Putamen (tissue), 1 donor: ENCODE results near the gene MYLK.
A peak's percentile ranks its signal among the peaks of the same experiment; 100 is the strongest.
"Not testable (repeated sequence)": the region's sequence is repeated elsewhere in the genome, so short reads cannot be mapped to it uniquely, and the experiment has no call there.

Experiments
- DNase-seq: peaks from one replicate; pipeline ENCODE4 v3.0.0-alpha.2; 2016; ENCODE audit warnings: low spot score

MYLK gene

DNA sequence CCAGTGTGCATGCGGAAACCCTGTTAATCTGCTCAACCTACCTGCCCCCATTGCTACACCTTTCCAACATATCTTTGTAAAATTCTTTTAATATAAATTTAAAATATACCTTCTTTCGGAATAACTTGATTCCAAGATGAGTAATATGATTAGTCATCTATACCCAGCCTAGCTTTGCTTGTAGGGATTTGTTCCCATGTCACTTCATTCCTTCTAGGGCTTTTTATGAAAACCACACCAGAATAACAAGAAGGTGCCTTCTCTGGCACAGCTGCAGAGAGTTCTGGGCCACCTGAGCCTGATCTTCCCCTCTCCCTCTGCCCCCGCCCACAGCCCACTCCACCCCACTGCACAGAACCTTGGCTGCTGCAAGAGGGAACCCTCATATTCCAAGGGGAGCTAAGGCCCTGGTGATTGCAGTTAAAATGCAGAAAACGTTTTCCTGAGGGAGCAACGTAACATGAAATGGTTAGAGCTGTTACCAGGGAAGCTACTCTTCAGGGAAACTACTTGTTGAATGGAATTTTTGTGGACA lies 260.7 kb downstream of the MYLK start:
- peak; percentile 61 for DNase-seq

DNA sequence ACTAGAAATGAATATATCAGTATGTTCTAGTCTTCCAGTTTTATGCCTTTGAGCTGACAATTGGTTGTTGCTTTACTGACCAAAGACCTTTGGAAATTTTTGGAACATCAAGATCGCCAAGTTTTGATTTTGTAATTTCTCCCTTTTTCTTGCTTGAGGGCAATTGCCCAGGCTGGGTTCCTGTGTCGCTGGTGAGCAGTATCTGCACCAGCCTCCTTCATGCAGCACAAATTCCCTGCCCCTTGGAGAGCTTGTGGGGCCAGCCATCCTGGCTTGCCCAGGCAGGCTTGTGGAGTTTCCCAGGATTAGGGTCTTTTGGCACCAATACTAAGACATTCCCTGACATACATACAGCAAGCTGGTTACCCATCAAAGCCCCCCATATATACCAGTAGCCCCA lies 261.4 kb downstream of the MYLK start:
- DNase-seq = no peak

DNA sequence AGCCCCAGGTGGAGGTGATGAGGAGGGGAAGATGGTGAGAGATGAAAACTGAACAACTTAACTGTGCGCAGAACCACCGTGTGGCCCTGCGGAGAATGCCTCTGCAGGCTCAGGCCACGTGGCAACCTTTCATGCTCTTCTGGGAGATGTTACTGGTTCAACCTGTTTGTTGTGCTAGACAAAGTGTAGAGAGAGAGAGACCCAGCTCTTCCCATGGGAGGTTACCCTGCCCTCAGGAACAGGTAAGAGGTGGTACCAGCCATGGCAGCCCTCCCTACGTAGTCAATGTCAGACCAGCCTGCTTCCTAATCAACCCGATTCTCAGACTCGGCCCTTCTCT lies 262.3 kb downstream of the MYLK start:
- DNase-seq = no peak

DNA sequence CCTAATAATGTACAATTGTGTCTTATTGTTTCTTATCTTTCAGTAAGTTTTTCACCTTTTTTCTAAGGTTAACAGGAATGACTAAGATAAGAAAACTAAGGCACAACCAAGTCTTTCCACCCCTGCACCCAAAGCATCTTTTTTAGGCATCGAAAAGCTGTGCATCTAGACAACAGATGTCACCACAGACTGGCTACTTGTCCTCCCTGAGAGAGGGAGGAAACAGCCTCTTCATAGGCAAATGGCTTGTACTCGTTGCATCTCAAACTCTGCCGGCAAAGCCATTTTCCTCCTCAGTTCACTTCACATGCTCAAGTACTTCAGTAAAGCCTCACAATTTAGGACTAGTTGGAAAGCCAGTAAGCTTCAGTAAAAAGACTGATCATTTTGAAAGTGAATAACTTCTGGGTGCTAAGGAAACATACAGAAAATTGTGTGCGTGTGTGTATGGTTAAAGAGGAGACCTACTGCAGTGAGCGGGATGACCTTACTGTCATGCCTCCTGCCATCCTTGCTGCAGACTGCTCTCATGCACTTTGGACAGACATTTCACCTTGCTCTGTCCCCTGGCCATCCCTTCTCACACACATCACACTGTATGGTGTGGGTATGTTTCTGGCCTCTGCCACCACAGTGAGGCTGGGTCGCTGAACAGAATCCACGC lies 262.8 kb downstream of the MYLK start:
- no peak for DNase-seq

DNA sequence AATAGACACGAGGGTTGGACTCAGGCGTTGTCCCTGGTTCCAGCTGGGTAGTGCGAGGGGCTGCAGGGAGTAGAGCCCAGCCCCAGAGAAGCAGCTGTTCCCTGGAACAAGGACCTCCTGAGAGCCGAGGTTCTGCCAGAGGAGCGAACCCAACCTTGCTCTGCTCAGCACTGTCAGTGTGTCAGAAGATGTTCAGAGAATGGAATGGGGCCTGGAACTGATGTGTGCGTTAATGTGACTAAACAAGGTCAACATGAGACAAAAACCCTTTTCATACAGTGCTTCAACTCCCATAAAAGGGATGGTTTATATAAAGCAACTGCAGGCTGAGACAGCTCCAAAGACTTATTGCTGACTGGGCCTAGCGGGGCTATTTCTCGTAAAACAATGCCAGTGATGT lies 263.8 kb downstream of the MYLK start:
- DNase-seq = peak; percentile 73

DNA sequence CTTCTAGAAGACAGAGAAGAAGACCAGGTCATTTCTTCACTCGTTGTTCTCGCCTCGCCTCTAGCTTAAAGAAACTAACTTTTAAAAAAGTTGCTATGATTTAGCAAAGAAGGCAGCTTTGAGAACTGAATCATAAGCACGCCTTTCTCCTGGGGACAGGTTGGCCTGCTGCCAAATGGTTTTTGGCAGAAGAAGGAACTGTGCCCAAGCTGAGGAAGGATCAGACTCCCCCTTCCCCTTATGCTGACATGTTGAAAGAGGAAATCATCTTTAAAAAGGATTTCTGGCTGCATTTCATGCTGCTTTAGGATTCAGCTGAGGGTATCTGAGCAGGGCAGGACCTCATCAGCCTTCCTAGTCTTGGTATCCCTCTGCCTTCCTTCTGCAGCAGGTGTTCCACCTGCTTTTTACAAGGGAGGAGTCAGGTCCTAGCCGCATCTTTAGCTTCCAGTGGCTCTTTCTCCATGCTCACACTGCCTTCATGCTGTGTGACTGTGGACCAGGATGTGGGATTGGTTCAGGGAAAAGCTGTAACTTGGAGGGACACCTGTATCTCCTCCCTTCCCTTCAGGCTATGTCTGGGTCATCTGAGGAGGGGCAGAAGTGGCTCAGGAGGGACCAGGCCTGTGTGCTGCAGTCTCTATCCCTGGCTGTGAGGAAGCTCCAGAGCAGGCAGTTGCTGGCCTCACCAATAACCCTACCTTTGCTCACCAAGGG lies 265.2 kb downstream of the MYLK start:
- peak; percentile 69 for DNase-seq

DNA sequence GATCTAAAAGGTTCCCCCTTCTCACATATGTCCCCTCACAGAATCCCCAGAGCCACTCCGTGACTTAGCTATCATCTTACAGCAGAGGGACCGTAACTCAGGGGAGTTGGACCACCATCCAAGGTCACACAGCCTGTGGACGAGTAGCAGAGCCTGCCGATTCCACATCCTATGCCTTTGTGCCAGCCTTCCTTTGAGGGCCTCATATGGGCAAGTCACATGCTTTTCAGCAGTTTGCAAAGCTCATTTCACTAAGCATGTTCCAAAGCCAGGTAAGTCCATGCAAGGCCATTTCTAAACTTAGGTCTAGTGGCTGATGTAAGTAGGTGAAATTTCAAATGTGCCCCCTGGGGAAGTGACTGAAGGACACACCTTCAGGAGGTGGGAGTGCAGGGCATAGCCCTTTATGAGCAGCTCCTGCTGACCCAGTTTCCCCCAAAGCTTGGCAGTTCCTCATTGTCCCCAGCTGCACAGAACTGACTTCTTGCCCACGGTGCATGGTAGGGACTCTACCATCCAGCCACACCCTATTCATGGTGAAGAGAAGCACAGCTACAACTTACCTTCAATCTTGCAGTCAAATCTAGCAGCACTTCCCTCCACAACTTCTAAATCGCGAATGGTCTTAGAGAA lies 265.9 kb downstream of the MYLK start:
- DNase-seq = no peak

DNA sequence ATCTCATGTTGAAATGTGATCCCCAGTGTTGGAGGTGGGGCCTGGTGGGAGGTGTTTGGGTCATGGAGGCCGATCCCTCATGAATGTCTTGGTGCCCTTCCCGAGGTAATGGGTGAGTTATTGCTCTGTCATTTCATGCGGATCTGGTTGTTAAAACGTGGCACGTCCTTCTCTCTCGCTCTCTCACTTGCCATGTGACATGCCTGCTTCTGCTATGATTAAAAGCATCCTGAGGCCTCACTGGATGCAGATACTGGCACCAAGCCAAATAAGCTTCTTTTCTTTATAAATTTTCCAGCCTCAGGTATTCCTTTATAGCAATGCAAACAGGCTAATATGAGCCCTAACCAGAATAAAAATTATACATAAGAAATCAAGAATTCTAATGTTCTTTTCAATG lies 267.5 kb downstream of the MYLK start:
- no peak for DNase-seq

DNA sequence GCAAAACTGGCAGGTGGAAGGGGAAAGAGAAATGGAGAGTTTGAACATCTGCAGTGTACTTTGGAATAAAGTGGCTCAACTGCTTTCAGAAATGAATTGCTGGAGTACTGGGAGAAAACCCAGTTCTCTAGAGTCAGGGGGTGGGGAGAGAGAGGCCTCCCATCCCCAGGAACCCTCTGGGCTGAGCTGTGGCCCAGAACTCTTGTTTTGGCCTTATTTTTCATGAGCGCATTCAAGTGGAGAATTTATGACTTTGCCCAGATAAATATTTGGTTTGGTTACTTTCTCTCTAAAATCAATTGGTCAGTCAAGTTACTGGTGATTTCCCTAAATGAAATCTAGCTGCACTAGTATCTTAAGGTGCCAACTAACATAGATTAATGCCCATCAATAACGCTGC lies 270.6 kb downstream of the MYLK start:
- no peak for DNase-seq

DNA sequence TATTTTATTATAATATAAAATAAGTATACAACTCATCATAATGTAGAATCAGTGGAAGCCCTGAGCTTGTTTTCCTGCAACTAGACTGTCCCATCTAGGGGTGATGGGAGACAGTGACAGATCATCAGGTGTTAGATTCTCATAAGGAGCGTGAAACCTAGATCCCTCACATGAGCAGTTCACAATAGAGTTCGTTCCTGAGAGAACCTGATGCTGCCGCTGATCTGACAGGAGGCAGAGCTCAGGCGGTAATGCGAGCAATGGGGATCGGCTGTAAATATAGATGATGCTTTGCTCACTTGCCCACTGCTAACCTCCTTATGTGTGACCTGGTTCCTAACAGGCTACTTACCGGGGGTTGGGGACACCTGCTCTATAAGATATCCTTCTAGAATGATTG lies 272.5 kb downstream of the MYLK start:
- not testable (repeated sequence) for DNase-seq

DNA sequence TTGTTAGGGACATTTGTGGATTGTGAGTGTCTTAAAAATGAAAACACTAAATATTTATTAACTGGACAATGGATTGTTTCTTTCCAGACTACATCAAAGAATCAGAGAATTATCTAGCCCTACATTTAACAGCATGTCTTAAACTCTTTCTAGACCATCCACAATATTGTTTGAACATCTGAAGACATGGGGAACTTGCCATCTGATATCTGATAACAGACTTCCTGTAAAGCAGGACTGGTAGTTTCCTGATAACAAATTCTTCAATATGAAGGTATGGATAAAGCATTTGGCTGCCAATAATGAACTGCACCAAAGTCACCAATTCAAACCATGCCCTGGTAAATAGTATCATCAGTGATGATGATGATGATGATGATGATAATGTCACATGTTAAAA lies 273.1 kb downstream of the MYLK start:
- DNase-seq = no peak

DNA sequence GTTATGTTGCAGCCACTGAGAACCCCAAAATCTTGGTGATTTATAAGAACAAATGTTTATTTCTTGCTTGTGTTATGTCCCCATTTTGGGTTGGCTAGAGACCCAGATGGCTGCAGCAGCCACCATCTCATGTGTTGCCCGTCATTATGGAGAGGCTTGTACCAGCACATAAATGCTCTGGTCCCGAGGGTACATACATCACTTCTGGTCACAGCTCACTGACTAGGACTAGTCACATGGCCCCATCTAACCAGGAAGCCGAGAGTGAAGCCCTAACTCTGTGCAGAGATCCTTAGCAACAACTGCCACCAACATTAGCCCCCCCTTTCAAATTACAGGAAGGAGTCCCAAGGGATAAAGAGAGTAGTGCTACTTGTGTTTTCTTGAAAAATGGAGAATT lies 273.8 kb downstream of the MYLK start:
- no peak for DNase-seq

DNA sequence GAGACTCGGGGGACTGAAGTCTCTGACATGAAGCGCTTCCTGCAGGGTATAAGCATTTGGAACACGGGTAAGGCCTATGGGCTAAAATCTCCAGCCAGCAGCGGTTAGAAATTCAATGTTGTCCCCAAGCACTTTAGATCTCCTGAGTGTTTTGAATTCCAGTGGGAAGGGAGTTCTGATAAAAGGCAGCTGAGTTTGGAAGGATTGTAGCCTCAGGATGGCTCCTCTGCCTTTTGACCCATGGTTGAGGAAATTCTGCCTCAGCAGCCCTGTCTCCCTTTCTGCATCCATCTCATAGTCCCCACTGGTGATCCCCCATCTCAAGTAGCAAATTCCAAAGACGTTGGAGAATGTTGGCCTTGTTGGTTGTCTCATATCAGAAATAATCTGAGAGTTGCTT lies 275.1 kb downstream of the MYLK start:
- DNase-seq = no peak

DNA sequence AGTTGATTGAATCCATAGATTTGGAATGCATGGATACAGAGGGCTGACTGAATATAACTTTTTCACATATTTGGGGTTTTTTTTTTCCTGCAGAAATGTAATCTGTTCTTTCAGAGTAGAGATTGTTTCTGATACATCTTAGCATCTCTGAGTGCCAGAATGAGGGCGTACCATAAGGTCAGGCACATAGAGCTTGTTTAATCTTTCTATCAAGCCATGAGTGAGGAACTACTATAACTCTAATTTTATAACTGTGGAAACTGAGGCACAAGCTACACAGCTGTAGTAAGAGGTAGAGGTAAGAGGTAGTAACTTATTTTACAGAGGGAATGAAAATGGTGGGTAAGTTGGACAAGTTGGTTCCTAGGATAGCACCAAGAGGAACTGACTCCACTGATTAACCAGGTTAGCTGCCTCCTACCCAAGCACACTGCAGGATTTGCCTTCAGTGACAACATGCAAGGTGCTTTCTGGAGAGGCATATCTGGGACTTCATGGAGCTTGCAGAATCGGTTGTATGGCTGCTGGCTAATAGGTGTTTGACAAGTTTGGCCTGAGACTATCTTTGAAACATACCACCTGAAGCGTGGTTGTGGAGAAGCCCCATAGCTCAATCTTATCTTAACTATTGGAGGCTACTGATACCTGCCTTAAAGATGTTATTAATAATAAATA lies 275.7 kb downstream of the MYLK start:
- DNase-seq = no peak

DNA sequence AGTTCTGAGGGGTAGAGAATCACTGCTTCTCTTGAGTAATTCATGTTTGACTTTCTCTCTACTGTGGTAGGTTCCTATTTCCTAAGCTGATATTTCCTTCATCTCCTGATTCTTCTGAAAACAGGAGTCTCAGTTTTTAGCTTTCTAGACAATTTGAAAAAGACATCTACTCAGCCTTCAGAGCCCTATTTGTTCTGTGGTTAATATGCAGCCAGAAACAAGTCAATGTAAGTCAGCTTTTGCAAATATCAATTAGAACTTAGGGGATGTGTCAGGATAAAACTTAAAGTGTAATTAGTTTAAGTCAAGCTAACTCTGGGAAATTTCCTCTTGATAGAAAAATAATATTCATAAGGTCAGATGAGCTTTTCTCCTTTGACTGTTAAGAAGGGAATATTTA lies 277.6 kb downstream of the MYLK start:
- DNase-seq = no peak

DNA sequence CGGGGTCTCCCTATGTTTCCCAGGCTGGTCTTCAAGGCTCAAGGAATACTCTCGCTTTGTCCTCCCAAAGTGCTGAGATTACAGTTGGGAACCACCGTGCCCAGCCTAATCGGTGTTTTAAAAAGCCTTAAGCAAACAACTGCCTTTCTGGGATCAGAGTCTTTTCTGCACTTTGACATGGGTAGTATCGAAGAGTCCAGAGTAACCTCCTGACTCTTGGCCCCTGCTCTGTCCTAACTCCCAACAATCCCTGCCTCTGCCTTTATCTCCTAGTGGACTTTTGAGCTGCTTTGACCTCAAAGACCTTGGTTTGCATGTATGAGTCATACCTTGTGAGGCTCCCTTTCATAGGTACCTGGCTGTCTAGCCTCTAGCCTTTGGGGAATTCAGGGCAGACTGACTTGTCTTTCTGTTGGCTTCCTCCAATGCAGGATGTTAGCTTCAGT lies 278.3 kb downstream of the MYLK start:
- DNase-seq = no peak

DNA sequence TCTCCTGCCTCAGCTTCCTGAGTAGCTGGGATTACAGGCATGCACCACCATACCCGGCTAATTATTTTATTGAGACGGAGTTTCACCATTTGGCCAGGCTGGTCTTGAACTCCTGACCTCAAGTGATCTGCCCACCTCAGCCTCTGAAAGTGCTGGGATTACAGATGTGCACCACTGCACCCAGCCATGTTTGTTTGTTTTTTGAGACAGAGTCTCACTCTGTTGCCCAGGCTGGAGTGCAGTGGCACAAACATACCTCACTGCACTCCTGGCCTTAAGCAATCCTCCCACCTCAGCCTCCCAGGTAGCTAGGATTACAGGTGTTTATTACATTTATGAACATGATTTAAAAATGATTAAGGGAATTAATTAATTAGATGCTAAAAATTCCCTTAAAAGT lies 281.0 kb downstream of the MYLK start:
- DNase-seq = not testable (repeated sequence)

DNA sequence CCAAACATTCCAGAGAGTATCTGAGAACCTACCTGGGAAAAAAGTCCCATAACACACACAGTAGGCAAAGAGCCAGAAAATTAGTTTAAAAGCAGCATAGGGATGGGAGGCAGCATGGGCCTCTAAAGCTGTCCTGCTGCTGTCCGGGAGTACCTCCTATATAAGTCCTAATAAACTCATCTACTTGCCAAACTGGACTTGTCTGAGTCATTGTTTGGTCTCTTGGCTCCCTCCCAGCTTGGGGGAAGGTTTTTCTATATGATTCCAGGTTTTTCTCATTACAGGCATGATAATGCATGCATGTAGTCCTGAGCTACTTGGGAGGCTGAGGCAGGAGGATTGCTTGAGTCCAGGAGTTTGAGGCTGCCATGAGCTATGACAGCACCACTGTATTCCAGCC lies 281.8 kb downstream of the MYLK start:
- DNase-seq = no peak

DNA sequence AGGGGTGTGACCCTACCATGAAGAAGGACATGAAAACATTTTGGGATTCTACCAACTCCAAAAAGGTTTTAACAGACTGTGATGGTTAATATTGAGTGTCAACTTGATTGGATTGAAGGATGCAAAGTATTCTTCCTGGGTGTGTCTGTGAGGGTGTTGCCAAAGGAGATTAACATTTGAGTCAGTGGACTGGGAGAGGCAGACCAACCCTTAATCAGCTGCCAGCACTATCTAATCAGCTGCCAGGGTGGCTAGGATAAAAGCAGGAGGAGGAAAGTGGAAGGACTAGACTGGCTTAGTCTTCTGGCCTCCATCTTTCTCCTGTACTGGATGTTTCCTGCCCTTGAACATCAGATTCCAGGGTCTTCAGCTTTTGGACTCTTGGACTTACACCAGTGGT lies 283.3 kb downstream of the MYLK start:
- DNase-seq = not testable (repeated sequence)

DNA sequence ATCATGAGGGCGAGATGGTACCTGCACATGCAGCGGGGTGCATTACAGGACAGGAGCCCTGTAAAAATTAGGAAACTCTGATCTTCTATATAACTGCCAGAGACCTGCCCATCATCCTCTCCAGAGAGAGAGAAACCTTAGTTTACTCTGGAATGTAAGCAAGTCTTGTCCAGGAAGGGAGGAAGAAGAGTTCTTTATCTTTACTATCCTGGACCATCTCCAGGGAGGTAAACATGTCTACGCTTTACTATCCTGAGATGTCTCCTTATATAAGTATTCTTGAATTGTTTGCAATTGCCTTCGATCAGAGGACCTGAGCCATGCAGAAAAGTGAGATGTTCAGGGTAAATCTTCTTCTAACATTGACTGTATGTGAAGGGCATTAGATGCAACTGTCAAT lies 286.6 kb downstream of the MYLK start:
- DNase-seq = no peak

DNA sequence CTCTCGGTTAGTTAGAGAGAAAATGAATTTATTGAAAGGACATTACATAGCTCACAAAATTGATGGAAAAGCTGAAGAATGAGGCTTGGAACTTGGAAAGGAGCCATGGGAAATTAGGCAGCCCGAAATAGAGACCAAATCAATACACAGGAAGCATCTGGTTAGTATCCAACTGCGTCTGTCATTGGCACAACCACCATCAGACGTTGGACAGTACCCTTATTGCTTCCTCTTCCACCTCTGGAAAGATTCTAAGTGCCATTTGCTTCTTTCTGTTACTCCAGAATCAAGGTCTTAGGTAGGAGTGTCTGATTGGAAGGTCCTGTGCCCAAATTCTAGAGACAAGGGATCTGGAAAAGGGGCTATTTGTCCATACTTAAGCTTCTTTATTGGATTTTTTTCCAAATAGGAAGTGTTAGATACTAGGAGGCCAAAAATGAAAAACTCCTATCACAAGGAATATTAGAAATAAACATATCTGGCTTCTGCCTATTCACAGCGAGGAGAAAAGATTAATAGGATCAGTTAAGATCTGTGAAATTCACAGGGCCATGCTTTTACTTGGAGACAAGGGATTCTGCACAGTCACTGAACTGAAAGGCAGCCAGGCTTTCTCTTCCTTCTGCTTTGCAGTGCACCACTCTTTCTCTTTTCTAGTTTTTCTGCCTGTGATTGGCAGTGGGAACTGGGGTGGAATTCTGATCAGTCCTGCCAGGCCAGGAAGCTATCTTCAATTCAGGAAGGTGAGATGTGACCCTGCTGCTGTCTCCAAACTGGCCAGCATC lies 288.5 kb downstream of the MYLK start:
- no peak for DNase-seq

DNA sequence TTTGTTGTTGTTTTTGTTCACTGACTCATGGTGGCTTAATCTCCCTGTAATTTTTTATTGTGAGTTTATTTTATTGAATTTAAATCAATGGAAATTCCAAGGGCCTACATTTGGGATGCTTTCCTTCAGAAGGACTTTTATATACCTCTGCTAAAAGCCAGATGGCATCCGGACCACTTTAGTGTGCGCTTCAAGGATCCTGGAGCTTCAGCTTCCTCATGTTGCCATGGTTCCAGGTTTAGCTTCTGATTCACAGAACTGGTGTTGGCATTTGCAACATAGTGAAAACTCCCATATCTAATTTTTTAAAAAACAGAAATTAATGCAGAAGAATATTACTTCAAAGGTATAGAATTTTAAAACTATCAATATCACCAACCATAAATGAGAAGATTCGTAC lies 290.8 kb downstream of the MYLK start:
- DNase-seq = no peak
